Panc1 (cell line): ENCODE data around the gene MGST1.

Source experiments
- CTCF ChIP-seq: fragments of 450-650 bp; IDR thresholded peaks from 2 replicates; pipeline ENCODE4 v1.5.1; 2017; ENCODE audit warnings: mild to moderate bottlenecking
- POLR2AphosphoS5 ChIP-seq: IDR thresholded peaks from 2 replicates; pipeline ENCODE4 v1.6.1; 2012; ENCODE audit warnings: mild to moderate bottlenecking, low read depth, low read length, moderate library complexity

GRCh38 chr12:16323010-16323409 is 24.4 kb upstream of the MGST1 start:
- no peak for TF ChIP-seq CTCF
- TF ChIP-seq POLR2AphosphoS5: no peak
